HepG2 (cell line): Measurements from ENCODE around the gene RBM22. TPM values are rescaled to one million over a fixed set of nuclear protein-coding genes. Genes with fewer than 3 reads are reported as not detected.

Experiments used
- ATAC-seq: fragments of 200-7000 bp; cut with Tn5 transposase; 3 replicates; pipeline ENCODE4 v1.9.1; 2020; ENCODE audit warnings: mild to moderate bottlenecking, moderate library complexity
- BruUV-seq: library from RNA; stranded (reverse); fragments of 400-500 nt; replicated peaks from 2 replicates; lab custom pipeline; 2021; lab: Mats Ljungman, UMichigan
- CTCF ChIA-PET: fragments of 300-600 bp; formaldehyde crosslinking; extraction: SDS; loops from one replicate; lab custom pipeline; 2021; ENCODE audit warnings: low total read pairs, inconsistent platforms, low intra/inter-chr PET ratio; lab: Yijun Ruan, JAX
- POLR2A ChIA-PET: fragments of 350-600 bp; sonication (Branson Sonifier 250); formaldehyde crosslinking; loops from one replicate; lab custom pipeline; 2020; ENCODE audit warnings: antibody characterized with exemption, inconsistent platforms; lab: Yijun Ruan, JAX
- DNase-seq: peaks from one replicate; pipeline ENCODE4 v3.0.0-alpha.2; 2015; ENCODE audit warnings: low spot score
- FAIRE-seq: peaks from 3 replicates; lab custom pipeline; 2011; peaks lifted over from hg19 to GRCh38; lab: Jason Lieb, UNC
- H2AFZ ChIP-seq: one replicate; pipeline ENCODE4 v1.6.1; 2011; ENCODE audit warnings: low read length, inconsistent platforms
- H3K27ac ChIP-seq: fragments of 300-600 bp; 3 replicates; pipeline ENCODE4 v1.8.0; 2011; ENCODE audit warnings: mixed run types, mild to moderate bottlenecking, mixed read lengths, low read length, inconsistent platforms; ENCODE audit not compliant: insufficient read depth; ENCODE audit errors: extremely low read length
- H3K27me3 ChIP-seq, 2 experiments: fragments of 200-600 bp in 1 of 2; 2 replicates in 1 of 2; 3 replicates in 1 of 2; pipeline versions ENCODE4 v1.6.0 to v1.8.0; 2011; ENCODE audit warnings: low read length in 2 of 2, mild to moderate bottlenecking in 2 of 2, moderate library complexity in 2 of 2, inconsistent platforms in 1 of 2; ENCODE audit not compliant: insufficient read depth in 2 of 2, control insufficient read depth in 1 of 2
- H3K36me3 ChIP-seq, 2 experiments: fragments of 200-600 bp in 1 of 2; replicated peaks in 1 of 2; 2 replicates in 1 of 2; 3 replicates in 1 of 2; pipeline versions ENCODE4 v1.5.1 to v1.8.0; 2011; ENCODE audit warnings: low read length in 2 of 2, inconsistent platforms in 1 of 2; ENCODE audit not compliant: insufficient read depth in 2 of 2, control insufficient read depth in 1 of 2
- H3K4me1 ChIP-seq: 2 replicates; pipeline ENCODE4 v1.5.1; 2012; ENCODE audit warnings: low read length, inconsistent platforms; ENCODE audit not compliant: insufficient read depth
- H3K4me2 ChIP-seq: 2 replicates; pipeline ENCODE4 v1.6.0; 2011; ENCODE audit warnings: low read depth, low read length, inconsistent platforms
- H3K4me3 ChIP-seq, 3 experiments: fragments of 200-600 bp in 1 of 3; sonication (generic), shearing (Covaris generic) in 1 of 3; replicated peaks in 1 of 3; 2 replicates each; pipeline ENCODE4 v1.5.1; 2011 to 2016; ENCODE audit warnings: low read length in 3 of 3, inconsistent platforms in 2 of 3, low read depth in 2 of 3, mild to moderate bottlenecking in 2 of 3, control low read depth in 1 of 3, mixed read lengths in 1 of 3; ENCODE audit not compliant: insufficient read depth in 1 of 3
- H3K79me2 ChIP-seq: one replicate; pipeline ENCODE4 v1.6.1; 2011; ENCODE audit warnings: low read length, inconsistent platforms; ENCODE audit not compliant: insufficient read depth
- H3K9ac ChIP-seq: 2 replicates; pipeline ENCODE4 v1.6.0; 2011; ENCODE audit warnings: mild to moderate bottlenecking, low read depth, low read length, inconsistent platforms; ENCODE audit not compliant: insufficient read depth
- H3K9me3 ChIP-seq: 2 replicates; pipeline ENCODE4 v1.5.1; 2012; ENCODE audit warnings: mild to moderate bottlenecking, low read length
- H4K20me1 ChIP-seq: 2 replicates; pipeline ENCODE4 v1.6.0; 2011; ENCODE audit warnings: inconsistent platforms, mild to moderate bottlenecking, low read length, moderate library complexity; ENCODE audit not compliant: insufficient read depth
- CHCHD3 ChIP-seq: sonication (generic); formaldehyde crosslinking; IDR thresholded peaks from 2 replicates; pipeline ENCODE4 v1.8.0; 2022; ENCODE audit warnings: mild to moderate bottlenecking, missing genetic modification reagents, moderate library complexity
- FOXJ3 ChIP-seq: sonication (generic); formaldehyde crosslinking; IDR thresholded peaks from 2 replicates; pipeline ENCODE4 v1.4.0; 2020; ENCODE audit warnings: missing genetic modification reagents, mild to moderate bottlenecking, borderline replicate concordance
- GATA4 ChIP-seq: sonication (generic); IDR thresholded peaks from 2 replicates; pipeline ENCODE4 v1.6.1; 2016; ENCODE audit warnings: antibody characterized with exemption, low read depth, borderline replicate concordance
- SAP130 ChIP-seq: IDR thresholded peaks from 2 replicates; pipeline ENCODE4 v1.6.1; 2016; ENCODE audit warnings: low read depth
- SIX4 ChIP-seq: sonication (generic); formaldehyde crosslinking; IDR thresholded peaks from 2 replicates; pipeline ENCODE4 v1.4.0; 2020; ENCODE audit warnings: missing genetic modification reagents
- SMAD3 ChIP-seq: sonication (generic); formaldehyde crosslinking; IDR thresholded peaks from 2 replicates; pipeline ENCODE4 v1.4.0; 2020; ENCODE audit warnings: missing genetic modification reagents
- YEATS2 ChIP-seq: sonication (generic); formaldehyde crosslinking; IDR thresholded peaks from 2 replicates; pipeline ENCODE4 v1.4.0; 2020; ENCODE audit warnings: missing genetic modification reagents, borderline replicate concordance
- ZKSCAN1 ChIP-seq: fragments of 150-350 bp; IDR thresholded peaks from 2 replicates; pipeline ENCODE4 v1.6.1; 2014; ENCODE audit warnings: low read length
- ZNF253 ChIP-seq: sonication (generic); formaldehyde crosslinking; IDR thresholded peaks from 2 replicates; pipeline ENCODE4 v1.8.0; 2022; ENCODE audit warnings: mild to moderate bottlenecking, missing genetic modification reagents, borderline replicate concordance
- ZNF331 ChIP-seq: sonication (generic); formaldehyde crosslinking; IDR thresholded peaks from 2 replicates; pipeline ENCODE4 v1.4.0; 2020; ENCODE audit warnings: missing genetic modification reagents
- ZNF552 ChIP-seq: sonication (generic); formaldehyde crosslinking; IDR thresholded peaks from 2 replicates; pipeline ENCODE4 v1.9.0; 2022; ENCODE audit warnings: missing genetic modification reagents, mild to moderate bottlenecking, borderline replicate concordance
- ZNF557 ChIP-seq: sonication (generic); formaldehyde crosslinking; IDR thresholded peaks from 2 replicates; pipeline ENCODE4 v1.4.0; 2020; ENCODE audit warnings: missing genetic modification reagents
- ZNF776 ChIP-seq: sonication (generic); formaldehyde crosslinking; IDR thresholded peaks from 2 replicates; pipeline ENCODE4 v1.4.0; 2020; ENCODE audit warnings: mild to moderate bottlenecking, missing genetic modification reagents
- ZNF839 ChIP-seq: sonication (generic); formaldehyde crosslinking; IDR thresholded peaks from 2 replicates; pipeline ENCODE4 v1.4.0; 2020; ENCODE audit warnings: missing genetic modification reagents, mild to moderate bottlenecking, borderline replicate concordance
- WGBS: methylation state at CpG from one replicate; pipeline ENCODE4 v1.1.6; 2017; ENCODE audit warnings: low lambda C conversion rate; 5-methylcytosine and 5-hydroxymethylcytosine counted together
- in situ Hi-C: cut with HindIII; loops from 2 replicates; pipeline ENCODE4 v1.10.0; 2017; ENCODE audit warnings: low pct_unique_long_range_greater_than_20kb; ENCODE audit not compliant: extremely low pct_ligation_motif_present
- intact Hi-C: fragments of 100-400 bp; cut with micrococcal nuclease; formaldehyde crosslinking; loops from one replicate; pipeline ENCODE4 v1.10.0; 2022; ENCODE audit not compliant: unreplicated experiment
- polyA plus RNA-seq, 8 experiments: library from polyadenylated mRNA; depleted of rRNA in 3 of 8; stranded (reverse) in 7 of 8; unstranded in 1 of 8; fragments of >200 nt; fragmentation: Illumina TruSeq in 4 of 8; extraction: Trizol in 4 of 8; gene quantifications; 2 replicates each; pipeline versions ENCODE4 v1.2.1 to v1.2.3, GENCODE V29; 2011 to 2016; ENCODE audit warnings: low read depth in 4 of 8, missing spikeins in 1 of 8, mixed read lengths in 1 of 8; ENCODE audit not compliant: insufficient read depth in 1 of 8
- total RNA-seq, 5 experiments: library from RNA; depleted of rRNA; stranded (reverse); fragments of >200 nt; fragmentation: Illumina TruSeq; extraction: Trizol; gene quantifications; 2 replicates each; pipeline ENCODE4 v1.2.3, GENCODE V29; 2016; ENCODE audit warnings: low read depth in 1 of 5
- TF ChIP-seq, protein P1 (sequence below): sonication (generic); formaldehyde crosslinking; conservative IDR thresholded peaks from 2 replicates; pipeline ENCODE4 v1.4.0; 2020; ENCODE audit warnings: missing genetic modification reagents
- TF ChIP-seq, protein P2 (sequence below): IDR thresholded peaks from 2 replicates; pipeline ENCODE4 v1.6.1; 2012; ENCODE audit warnings: inconsistent platforms
- TF ChIP-seq, protein P3 (sequence below): sonication (generic); formaldehyde crosslinking; IDR thresholded peaks from 2 replicates; pipeline ENCODE4 v1.8.0; 2023; ENCODE audit warnings: mild to moderate bottlenecking, missing genetic modification reagents

RBM22 gene
- total and polyA plus RNA-seq, 2 of the 13 experiments (the other 11 are each of a cell fraction or from before 2014, with no cell fraction given): 28.3 to 35.0 TPM

DNA sequence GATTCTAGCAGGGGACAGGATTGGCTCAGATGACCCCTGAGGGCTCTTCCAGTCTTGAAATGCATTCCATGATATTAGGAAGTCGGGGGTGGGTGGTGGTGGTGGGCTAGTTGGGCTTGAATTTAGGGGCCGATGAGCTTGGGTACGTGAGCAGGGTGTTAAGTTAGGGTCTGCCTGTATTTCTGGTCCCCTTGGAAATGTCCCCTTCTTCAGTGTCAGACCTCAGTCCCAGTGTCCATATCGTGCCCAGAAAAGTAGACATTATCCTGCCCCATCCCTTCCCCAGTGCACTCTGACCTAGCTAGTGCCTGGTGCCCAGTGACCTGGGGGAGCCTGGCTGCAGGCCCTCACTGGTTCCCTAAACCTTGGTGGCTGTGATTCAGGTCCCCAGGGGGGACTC lies 42.7 kb downstream of the RBM22 start:
- 100% methylated on average over 2 of the region's 4 CpGs for WGBS

DNA sequence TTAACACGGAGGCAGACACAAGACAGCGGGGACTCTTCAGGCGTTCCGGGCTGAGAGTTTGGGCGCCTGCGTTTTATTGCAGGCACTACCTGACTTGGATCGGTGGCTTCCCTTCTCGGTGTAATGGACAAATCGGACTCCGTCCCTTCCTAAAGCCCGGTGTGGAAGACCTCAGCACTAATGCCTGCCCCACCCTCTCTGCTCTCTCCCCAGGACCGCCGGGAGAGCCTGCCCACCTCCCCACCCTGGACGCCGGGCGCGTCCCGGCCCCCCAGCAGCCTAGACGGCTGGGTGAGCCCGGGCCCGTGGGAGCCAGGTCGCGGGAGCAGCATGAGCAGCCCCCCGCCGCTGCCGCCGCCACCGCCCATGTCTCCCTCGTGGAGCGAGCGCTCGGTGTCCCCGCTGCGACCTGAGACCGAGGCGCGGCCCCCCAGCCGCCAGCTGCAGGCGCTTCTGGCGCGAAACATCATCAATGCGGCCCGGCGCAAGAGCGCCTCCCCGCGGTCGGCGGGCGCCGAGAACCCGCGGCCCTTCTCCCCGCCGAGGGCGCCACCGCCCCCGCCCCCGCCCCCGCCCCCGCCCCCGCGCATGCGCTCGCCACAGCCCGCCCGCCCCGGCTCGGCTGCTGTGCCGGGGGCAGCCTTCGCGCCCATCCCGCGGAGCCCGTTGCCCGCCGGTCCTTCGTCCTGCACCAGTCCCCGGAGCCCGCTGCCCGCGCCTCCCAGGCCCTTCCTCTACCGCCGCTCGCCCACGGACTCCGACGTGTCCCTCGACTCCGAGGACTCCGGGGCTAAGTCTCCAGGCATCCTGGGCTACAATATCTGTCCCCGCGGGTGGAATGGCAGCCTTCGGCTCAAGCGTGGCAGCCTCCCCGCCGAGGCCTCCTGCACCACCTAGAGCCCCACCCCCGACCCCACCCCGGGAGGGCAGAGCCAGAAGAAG lies 44.4 kb downstream of the RBM22 start:
- 1% methylated on average over 20 of the region's 99 CpGs for WGBS
- CTCF ChIA-PET: interaction anchor here (1.6 to 3.5 kb wide), 3 partner anchors 67 to 95 kb away, joined by 8 to 16 read pairs (median 15); no protein-coding TSS in a partner anchor
- Histone ChIP-seq H3K9me3 (no peaks in the 10 kb centered on the region), H3K4me1 (peaks cover 18% of the 10 kb centered on the region), H3K4me2 (peak overlapping the region; percentile 88), H3K79me2 (no peaks in the 10 kb centered on the region), H2AFZ (no peak overlapping the region), H4K20me1 (no peaks in the 10 kb centered on the region), H3K27me3 (peaks cover 2 to 21% of the 10 kb centered on the region in 2 experiments; a peak in 2 of 5 replicates), H3K4me3 (peak overlapping the region; percentile 49 to 75 (median 60)), H3K27ac (no peak overlapping the region), H3K36me3 (no peaks in the 10 kb centered on the region), H3K9ac (peak overlapping the region; percentile 49)
- POLR2A ChIA-PET: no interaction called here
- no TSS peak for BruUV-seq
- no peak for FAIRE-seq
- intact Hi-C loops (loop anchor here (1.0 to 5.0 kb wide), 3 partner anchors 64 to 191 kb away; partner anchors contain the start of gene IRGM), in situ Hi-C loops (loop anchor here (5.0 to 25.0 kb wide), 2 partner anchors 94 to 194 kb away; no protein-coding TSS in a partner anchor)
- peak; percentile 35 for DNase-seq
- ATAC-seq: peak; percentile 61
- TF ChIP-seq GATA4 (0 out of 2 replicates have a peak, but pooled peaks have one; percentile 16), FOXJ3 (CRISPR knock-in tag) (no peak), ZNF776 (CRISPR knock-in tag) (0 out of 2 replicates have a peak, but pooled peaks have one; percentile 21), ZNF557 (CRISPR knock-in tag) (no peak), ZNF331 (CRISPR knock-in tag) (peak; percentile 31; the same call in 1 of the 2 replicates), SMAD3 (no peak), ZNF253 (CRISPR knock-in tag) (no peak), CHCHD3 (CRISPR knock-in tag) (0 out of 2 replicates have a peak, but pooled peaks have one; percentile 39), SAP130 (CRISPR knock-in tag) (peak; percentile 26; the same call in 1 of the 2 replicates)
- TF ChIP-seq, protein P1, sequence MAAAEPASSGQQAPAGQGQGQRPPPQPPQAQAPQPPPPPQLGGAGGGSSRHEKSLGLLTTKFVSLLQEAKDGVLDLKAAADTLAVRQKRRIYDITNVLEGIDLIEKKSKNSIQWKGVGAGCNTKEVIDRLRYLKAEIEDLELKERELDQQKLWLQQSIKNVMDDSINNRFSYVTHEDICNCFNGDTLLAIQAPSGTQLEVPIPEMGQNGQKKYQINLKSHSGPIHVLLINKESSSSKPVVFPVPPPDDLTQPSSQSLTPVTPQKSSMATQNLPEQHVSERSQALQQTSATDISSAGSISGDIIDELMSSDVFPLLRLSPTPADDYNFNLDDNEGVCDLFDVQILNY: 0 out of 2 replicates have a peak, but pooled peaks have one; percentile 61
- TF ChIP-seq, protein P2, sequence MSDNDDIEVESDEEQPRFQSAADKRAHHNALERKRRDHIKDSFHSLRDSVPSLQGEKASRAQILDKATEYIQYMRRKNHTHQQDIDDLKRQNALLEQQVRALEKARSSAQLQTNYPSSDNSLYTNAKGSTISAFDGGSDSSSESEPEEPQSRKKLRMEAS: peak; percentile 66; the same call in 1 of the 2 replicates

More for the DNA sequence above, 42.7 kb downstream of the RBM22 start:
- POLR2A ChIA-PET: no interaction called here
- BruUV-seq: no TSS peak
- DNase-seq (no peak), FAIRE-seq (no peak), ATAC-seq (no peak)
- H3K27me3 ChIP-seq: peaks cover 4 to 24% of the 10 kb centered on the region in 2 experiments; a peak in 2 of 5 replicates
- no peak overlapping the region for H3K9ac ChIP-seq
- intact Hi-C loops: loop anchor here (5.0 kb wide), 2 partner anchors 66 to 189 kb away; partner anchors contain the start of gene IRGM
- no peak overlapping the region for H2AFZ ChIP-seq
- H4K20me1 ChIP-seq: no peaks in the 10 kb centered on the region
- no peak overlapping the region for H3K4me2 ChIP-seq
- no peaks in the 10 kb centered on the region for H3K79me2 ChIP-seq
- H3K27ac ChIP-seq: no peak overlapping the region
- peaks cover 18% of the 10 kb centered on the region for H3K4me1 ChIP-seq
- no peak for TF ChIP-seq ZKSCAN1
- no peak for TF ChIP-seq SIX4
- no peak for TF ChIP-seq ZNF552 (CRISPR knock-in tag)
- TF ChIP-seq ZNF839 (CRISPR knock-in tag): no peak
- no peak for TF ChIP-seq YEATS2 (CRISPR knock-in tag)
- no peak for TF ChIP-seq ZNF776 (CRISPR knock-in tag)
- TF ChIP-seq, protein P3, sequence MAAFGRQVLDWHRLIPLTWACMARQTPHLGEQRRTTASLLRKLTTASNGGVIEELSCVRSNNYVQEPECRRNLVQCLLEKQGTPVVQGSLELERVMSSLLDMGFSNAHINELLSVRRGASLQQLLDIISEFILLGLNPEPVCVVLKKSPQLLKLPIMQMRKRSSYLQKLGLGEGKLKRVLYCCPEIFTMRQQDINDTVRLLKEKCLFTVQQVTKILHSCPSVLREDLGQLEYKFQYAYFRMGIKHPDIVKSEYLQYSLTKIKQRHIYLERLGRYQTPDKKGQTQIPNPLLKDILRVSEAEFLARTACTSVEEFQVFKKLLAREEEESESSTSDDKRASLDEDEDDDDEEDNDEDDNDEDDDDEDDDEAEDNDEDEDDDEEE: no peak
- H3K4me3 ChIP-seq: no peak overlapping the region
- no peaks in the 10 kb centered on the region for H3K36me3 ChIP-seq
- CTCF ChIA-PET: no interaction called here
- no peaks in the 10 kb centered on the region for H3K9me3 ChIP-seq
- in situ Hi-C loops: loop anchor here (5.0 to 25.0 kb wide), 2 partner anchors 96 to 196 kb away; no protein-coding TSS in a partner anchor
